K562 (cell line): Measurements from ENCODE around the gene CHRNB1. TPM values are rescaled to one million over a fixed set of nuclear protein-coding genes. Genes with fewer than 3 reads are reported as not detected.

Experiments
- ATAC-seq: fragments of 200-7000 bp; cut with Tn5 transposase; 3 replicates; pipeline ENCODE4 v1.9.1; 2020; ENCODE audit warnings: moderate library complexity
- BruUV-seq: library from RNA; stranded (reverse); fragments of 400-500 nt; replicated peaks from 2 replicates; lab custom pipeline; 2021; lab: Mats Ljungman, UMichigan
- CTCF ChIA-PET: fragments of 300-600 bp; formaldehyde crosslinking; extraction: SDS; loops from one replicate; lab custom pipeline; 2021; ENCODE audit warnings: low intra/inter-chr PET ratio; lab: Yijun Ruan, JAX
- POLR2A ChIA-PET: fragments of 300-600, 350-650 bp; sonication (Branson Sonifier 250); formaldehyde crosslinking; extraction: SDS; loops from one replicate; lab custom pipeline; 2021; ENCODE audit warnings: antibody characterized with exemption, inconsistent platforms; lab: Yijun Ruan, JAX
- DNase-seq, 4 experiments: peaks; one replicate each; pipeline versions ENCODE4 v3.0.0 to v3.0.0-alpha.2; 2011 to 2018; ENCODE audit warnings: low spot score in 3 of 4, mixed read lengths in 3 of 4; ENCODE audit errors: extremely low read depth in 1 of 4
- FAIRE-seq: peaks from 2 replicates; lab custom pipeline; 2011; peaks lifted over from hg19 to GRCh38; lab: Jason Lieb, UNC
- H2AFZ ChIP-seq: 2 replicates; pipeline ENCODE4 v1.6.0; 2011; ENCODE audit warnings: low read depth, low read length, control low read depth, inconsistent platforms
- H3K27ac ChIP-seq: fragments of 200-600 bp; 3 replicates; pipeline ENCODE4 v1.8.0; 2011; ENCODE audit warnings: low read depth, mild to moderate bottlenecking, control low read depth, inconsistent platforms, low read length, moderate library complexity, mixed read lengths; ENCODE audit errors: extremely low read depth
- H3K27me3 ChIP-seq, 2 experiments: fragments of 300-600 bp in 1 of 2; 2 replicates in 1 of 2; 3 replicates in 1 of 2; pipeline versions ENCODE4 v1.6.0 to v1.8.0; 2011; ENCODE audit warnings: inconsistent platforms in 2 of 2, low read length in 2 of 2, mild to moderate bottlenecking in 1 of 2, mixed read lengths in 1 of 2, moderate library complexity in 1 of 2; ENCODE audit not compliant: control insufficient read depth in 2 of 2, insufficient read depth in 2 of 2
- H3K36me3 ChIP-seq: fragments of 300-600 bp; 3 replicates; pipeline ENCODE4 v1.8.0; 2011; ENCODE audit warnings: mild to moderate bottlenecking, low read length, inconsistent platforms; ENCODE audit not compliant: control insufficient read depth, insufficient read depth
- H3K4me1 ChIP-seq, 2 experiments: fragments of 200-600 bp in 1 of 2; replicated peaks in 1 of 2; 2 replicates in 1 of 2; 3 replicates in 1 of 2; pipeline versions ENCODE4 v1.5.1 to v1.8.0; 2011; ENCODE audit warnings: inconsistent platforms in 2 of 2, low read length in 2 of 2, mild to moderate bottlenecking in 1 of 2, mixed read lengths in 1 of 2, moderate library complexity in 1 of 2; ENCODE audit not compliant: control insufficient read depth in 2 of 2, insufficient read depth in 2 of 2
- H3K4me2 ChIP-seq: 2 replicates; pipeline ENCODE4 v1.6.1; 2011; ENCODE audit warnings: low read length, control low read depth, inconsistent platforms, mixed read lengths; ENCODE audit not compliant: insufficient read depth
- H3K4me3 ChIP-seq: fragments of 200-600 bp; sonication (generic), shearing (Covaris generic); 2 replicates; pipeline ENCODE4 v1.5.1; 2016; ENCODE audit warnings: control low read depth, inconsistent platforms
- H3K79me2 ChIP-seq: fragments of 200-600 bp; 3 replicates; pipeline ENCODE4 v1.8.0; 2011; ENCODE audit warnings: low read length, inconsistent platforms; ENCODE audit not compliant: control insufficient read depth, insufficient read depth
- H3K9ac ChIP-seq, 2 experiments: 2 replicates each; pipeline versions ENCODE4 v1.6.0 to v1.6.1; 2011; ENCODE audit warnings: low read depth in 2 of 2, low read length in 2 of 2, control low read depth in 1 of 2, inconsistent platforms in 1 of 2, mild to moderate bottlenecking in 1 of 2, mixed read lengths in 1 of 2; ENCODE audit not compliant: insufficient read depth in 1 of 2
- H3K9me1 ChIP-seq: one replicate; pipeline ENCODE4 v1.6.0; 2011; ENCODE audit warnings: inconsistent platforms, mild to moderate bottlenecking, low read length, moderate library complexity; ENCODE audit not compliant: control insufficient read depth, insufficient read depth
- H3K9me3 ChIP-seq: replicated peaks from 2 replicates; pipeline ENCODE4 v1.5.1; 2011; ENCODE audit warnings: low read depth, low read length, inconsistent platforms; ENCODE audit not compliant: control insufficient read depth, insufficient read depth
- H4K20me1 ChIP-seq: replicated peaks from 2 replicates; pipeline ENCODE4 v1.6.1; 2011; ENCODE audit warnings: low read length, inconsistent platforms, mixed read lengths; ENCODE audit not compliant: control insufficient read depth, insufficient read depth
- CEBPG ChIP-seq, 3 experiments: fragments of 200-800 bp in 1 of 3; sonication (Bioruptor generic) in 1 of 3; sonication (generic) in 1 of 3; formaldehyde crosslinking in 1 of 3; IDR thresholded peaks in 2 of 3; conservative IDR thresholded peaks in 1 of 3; 2 replicates each; pipeline versions ENCODE4 v1.6.1 to v1.8.0; 2016 to 2022; ENCODE audit warnings: missing compliant biosample characterization in 2 of 3, missing genetic modification characterization in 2 of 3, mild to moderate bottlenecking in 1 of 3, missing genetic modification reagents in 1 of 3
- CREM ChIP-seq: IDR thresholded peaks from 2 replicates; pipeline ENCODE4 v1.6.1; 2014; ENCODE audit warnings: antibody characterized with exemption, low read depth
- E2F3 ChIP-seq: fragments of 250-450 bp; sonication (Bioruptor Pico); IDR thresholded peaks from 2 replicates; pipeline ENCODE4 v1.4.0; 2020; ENCODE audit warnings: mild to moderate bottlenecking
- ZNF175 ChIP-seq: fragments of 200-800 bp; sonication (Bioruptor generic); IDR thresholded peaks from 2 replicates; pipeline ENCODE4 v1.6.1; 2016; ENCODE audit warnings: low read depth, mild to moderate bottlenecking, missing genetic modification characterization, missing compliant biosample characterization
- WGBS: fragments of 100-300 bp; shearing (Covaris generic); methylation state at CpG from one replicate; pipeline ENCODE4 v1.1.6; 2016; ENCODE audit warnings: low coverage, mixed read lengths; ENCODE audit not compliant: insufficient coverage; ENCODE audit errors: missing lambda C conversion rate; 5-methylcytosine and 5-hydroxymethylcytosine counted together
- in situ Hi-C: fragments of 300-500 bp; cut with MboI; formaldehyde crosslinking; loops from 4 replicates; pipeline ENCODE4 v1.15.0; 2018; ENCODE audit warnings: inconsistent platforms, mixed read lengths
- intact Hi-C: fragments of 100-400 bp; cut with micrococcal nuclease; formaldehyde crosslinking; loops from 2 replicates; pipeline ENCODE4 v1.14.2; 2022
- polyA plus RNA-seq, 8 experiments: library from polyadenylated mRNA; depleted of rRNA in 4 of 8; stranded (reverse) in 5 of 8; unstranded in 3 of 8; fragments of >200 nt; fragmentation: Nextera tagmentation in 2 of 8; fragmentation: Illumina TruSeq in 1 of 8; extraction: Ambion mirVana in 2 of 8; extraction: Trizol in 1 of 8; gene quantifications; 2 replicates each; pipeline versions ENCODE4 v1.2.1 to v1.2.3, GENCODE V29; 2011 to 2014; ENCODE audit warnings: inconsistent platforms in 1 of 8, missing spikeins in 1 of 8
- total RNA-seq, 7 experiments: library from RNA; depleted of rRNA in 6 of 7; stranded (reverse); fragments of >200 nt in 6 of 7; fragmentation: Illumina TruSeq in 2 of 7; extraction: Trizol in 2 of 7; gene quantifications; 2 replicates each; pipeline versions ENCODE4 v1.2.1 to v1.2.3, GENCODE V29; 2011 to 2021; ENCODE audit warnings: low replicate concordance in 1 of 7
- TF ChIP-seq, protein P1 (sequence below), 2 experiments: fragments of 450-650 bp in 1 of 2; sonication (generic) in 1 of 2; formaldehyde crosslinking in 1 of 2; IDR thresholded peaks in 1 of 2; conservative IDR thresholded peaks in 1 of 2; 2 replicates each; pipeline versions ENCODE4 v1.6.1 to v1.8.1; 2016 to 2023; ENCODE audit warnings: mild to moderate bottlenecking in 2 of 2, moderate library complexity in 2 of 2, inconsistent platforms in 1 of 2, missing genetic modification reagents in 1 of 2
- TF ChIP-seq, protein P2 (sequence below): fragments of 250-450 bp; sonication (Bioruptor Pico); IDR thresholded peaks from 2 replicates; pipeline ENCODE4 v1.8.0; 2022; ENCODE audit warnings: moderate library complexity, mild to moderate bottlenecking, inconsistent platforms

CHRNB1 gene
- total and polyA plus RNA-seq, 9 of the 15 experiments (the other 6 are each of a cell fraction or from before 2014, with no cell fraction given) = 4.7 to 12.3 (median 6.8) TPM

DNA sequence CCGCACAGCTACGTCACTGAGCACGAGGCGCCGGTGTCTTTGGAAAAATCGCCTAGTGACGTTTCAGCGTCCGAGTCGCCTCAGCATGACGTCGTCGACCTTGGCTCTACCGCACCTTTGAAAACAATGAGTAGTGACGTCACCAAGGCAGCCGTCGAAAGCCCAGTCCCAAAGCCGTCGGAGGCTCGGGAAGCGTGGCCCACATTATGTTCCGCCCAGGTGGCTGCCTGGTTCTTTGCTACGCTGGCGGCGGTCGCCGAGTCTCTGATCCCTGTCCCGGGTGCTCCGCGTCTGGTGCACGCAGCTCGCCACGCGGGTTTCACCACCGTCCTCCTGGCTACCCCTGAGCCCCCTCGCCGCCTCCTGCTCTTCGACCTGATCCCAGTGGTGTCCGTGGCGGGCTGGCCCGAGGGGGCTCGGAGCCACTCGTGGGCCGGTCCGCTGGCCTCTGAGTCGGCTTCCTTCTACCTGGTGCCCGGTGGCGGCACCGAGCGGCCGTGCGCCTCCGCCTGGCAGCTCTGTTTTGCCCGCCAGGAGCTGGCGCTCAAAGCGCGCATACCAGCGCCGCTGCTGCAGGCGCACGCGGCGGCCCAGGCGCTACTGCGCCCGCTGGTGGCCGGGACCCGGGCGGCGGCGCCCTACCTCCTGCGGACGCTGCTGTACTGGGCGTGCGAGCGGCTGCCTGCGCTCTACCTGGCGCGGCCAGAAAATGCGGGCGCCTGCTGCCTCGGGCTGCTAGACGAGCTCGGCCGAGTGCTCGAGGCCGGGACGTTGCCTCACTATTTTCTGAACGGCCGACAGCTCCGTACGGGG is 8.1 kb upstream of the CHRNB1 start:
- Histone ChIP-seq H3K27me3 (no peaks in the 10 kb centered on the region), H3K4me1 (peaks cover 17 to 60% of the 10 kb centered on the region in 2 experiments; a peak in 4 of 5 replicates), H4K20me1 (no peaks in the 10 kb centered on the region), H3K27ac (peak overlapping the region; percentile 75; the same call in 2 of the 3 replicates), H3K9me3 (no peaks in the 10 kb centered on the region), H3K4me2 (peak overlapping the region; percentile 90)
- DNase-seq (no peak), FAIRE-seq (no peak)
- TF ChIP-seq, protein P1, sequence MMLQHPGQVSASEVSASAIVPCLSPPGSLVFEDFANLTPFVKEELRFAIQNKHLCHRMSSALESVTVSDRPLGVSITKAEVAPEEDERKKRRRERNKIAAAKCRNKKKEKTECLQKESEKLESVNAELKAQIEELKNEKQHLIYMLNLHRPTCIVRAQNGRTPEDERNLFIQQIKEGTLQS (IDR thresholded peaks at IDR 0.05) = peak; percentile 34; the same call in 1 of the 2 replicates
- TF ChIP-seq, protein P1 (CRISPR knock-in tag; conservative IDR thresholded peaks at IDR 0.05) = no peak
- TF ChIP-seq ZNF175 (CRISPR knock-in tag) (no peak), CREM (0 out of 2 replicates have a peak, but pooled peaks have one; percentile 9), CEBPG (CRISPR knock-in tag; IDR thresholded peaks at IDR 0.05) (no peak), CEBPG (tag; conservative IDR thresholded peaks at IDR 0.05 in 1 of 2, IDR thresholded peaks at IDR 0.05 in 1 of 2) (no peak), E2F3 (CRISPR knock-in tag) (no peak)
- TF ChIP-seq, protein P2, sequence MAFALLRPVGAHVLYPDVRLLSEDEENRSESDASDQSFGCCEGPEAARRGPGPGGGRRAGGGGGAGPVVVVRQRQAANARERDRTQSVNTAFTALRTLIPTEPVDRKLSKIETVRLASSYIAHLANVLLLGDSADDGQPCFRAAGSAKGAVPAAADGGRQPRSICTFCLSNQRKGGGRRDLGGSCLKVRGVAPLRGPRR (CRISPR knock-in tag) = no peak
- TF ChIP-seq, all 486 proteins: peak for 2
- Histone ChIP-seq H3K9ac (peak overlapping the region; percentile 64 to 90), H2AFZ (no peak overlapping the region), H3K36me3 (no peaks in the 10 kb centered on the region), H3K9me1 (peaks cover 2% of the 10 kb centered on the region), H3K4me3 (peak overlapping the region; percentile 64), H3K79me2 (peaks cover 7% of the 10 kb centered on the region; the same call in 2 of the 3 replicates)
- WGBS = 96% methylated on average over 14 of the region's 92 CpGs
- intact Hi-C loops (loop anchor here (5.0 kb wide), 2 partner anchors 34 to 46 kb away; partner anchors contain the start of genes POLR2A, SLC35G6 and TMEM256), in situ Hi-C loops (no loop called here)
- BruUV-seq = no TSS peak
- ATAC-seq = no peak
- ChIA-PET CTCF (no interaction called here), POLR2A (interaction anchor here (4.2 kb wide), 1 partner anchor 48 kb away, joined by 21 read pairs; the partner anchor contains the start of gene POLR2A)
